Lung (tissue), 12 donors: ENCODE data around the gene PCGF1. TPM values are rescaled to one million over a fixed set of nuclear protein-coding genes. Genes with fewer than 3 reads are reported as not detected.

Experiments
- ATAC-seq: fragments of 200-7000 bp; cut with Tn5 transposase; one replicate; pipeline ENCODE4 v1.9.1; 2020; ENCODE audit warnings: moderate number of reproducible peaks; ENCODE audit not compliant: insufficient read depth, low FRiP score
- DNase-seq, 3 donors: peaks; one replicate each; pipeline ENCODE4 v3.0.0-alpha.2; 2013 to 2017
- H3K27ac ChIP-seq, 2 donors: one replicate each; pipeline ENCODE4 v1.5.1; 2013; ENCODE audit warnings: mild to moderate bottlenecking in 2 of 2, moderate library complexity in 2 of 2, control low read depth in 1 of 2, inconsistent platforms in 1 of 2, low read depth in 1 of 2, low read length in 1 of 2
- H3K27me3 ChIP-seq, 3 donors: one replicate each; pipeline ENCODE4 v1.5.1; 2013; ENCODE audit warnings: low read length in 2 of 3; ENCODE audit not compliant: control insufficient read depth in 3 of 3, insufficient read depth in 3 of 3
- H3K36me3 ChIP-seq, 4 donors: one replicate each; pipeline ENCODE4 v1.5.1; 2013; ENCODE audit warnings: low read length in 4 of 4, mild to moderate bottlenecking in 1 of 4, moderate library complexity in 1 of 4; ENCODE audit not compliant: control insufficient read depth in 4 of 4, insufficient read depth in 4 of 4
- H3K4me1 ChIP-seq, 5 donors: one replicate each; pipeline ENCODE4 v1.5.1; 2013; ENCODE audit warnings: low read length in 5 of 5, mild to moderate bottlenecking in 2 of 5, moderate library complexity in 1 of 5; ENCODE audit not compliant: control insufficient read depth in 5 of 5, insufficient read depth in 5 of 5
- H3K4me3 ChIP-seq: one replicate; pipeline ENCODE4 v1.5.1; 2013; ENCODE audit warnings: mild to moderate bottlenecking, control low read depth, moderate library complexity
- H3K9ac ChIP-seq, 2 donors: one replicate each; pipeline ENCODE4 v1.5.1; 2013; ENCODE audit warnings: low read length in 2 of 2, control low read depth in 1 of 2; ENCODE audit not compliant: insufficient read depth in 1 of 2
- H3K9me3 ChIP-seq, 4 donors: one replicate each; pipeline ENCODE4 v1.5.1; 2013; ENCODE audit warnings: low read length in 3 of 4, mild to moderate bottlenecking in 1 of 4, moderate library complexity in 1 of 4; ENCODE audit not compliant: control insufficient read depth in 4 of 4, insufficient read depth in 3 of 4
- WGBS, 2 donors: extraction: QIAGEN DNeasy Blood & Tissue Kit; methylation state at CpG; one replicate each; pipeline ENCODE4 v1.1.7; 2013; 5-methylcytosine and 5-hydroxymethylcytosine counted together
- polyA plus RNA-seq, 2 donors: library from polyadenylated mRNA; stranded (reverse); fragments of 200-250 nt; gene quantifications; one replicate each; pipeline ENCODE4 v1.2.1, GENCODE V29; 2013
- total RNA-seq, 2 donors: library from RNA; depleted of rRNA in 1 of 2; stranded (reverse); fragments of >200 nt in 1 of 2; gene quantifications; one replicate each; pipeline ENCODE4 v1.2.1, GENCODE V29; 2014 to 2021
- TF ChIP-seq, protein P1 (sequence below): IDR thresholded peaks from 2 replicates; pipeline ENCODE4 v1.5.1; 2012; ENCODE audit warnings: mild to moderate bottlenecking; ENCODE audit errors: control extremely low read depth, extremely low read depth
- donor health status: control.
- donor health status: control.
- donor health status: Bipolar disorder and iron deficiency.
- donor health status: healthy.
- donor health status: DM: yes; HTN: yes; CAD: no.

Gene PCGF1
- total and polyA plus RNA-seq, 4 donors, result 16.7 to 47.8 (median 28.1) TPM

- 17% methylated on average over 29 of the region's 29 CpGs for WGBS, 2 donors
- H3K4me1 ChIP-seq, result peaks cover 8 to 23% (median 11%) of the 10 kb centered on the region in 5 donors
- H3K9ac ChIP-seq, result peak overlapping the region; percentile 84 to 90
- DNase-seq (no peak), ATAC-seq (no peak)
- no peaks in the 10 kb centered on the region for H3K27me3 ChIP-seq
- H3K36me3 ChIP-seq, result peaks cover 14 to 40% (median 35%) of the 10 kb centered on the region in 4 donors
- H3K9me3 ChIP-seq, result no peaks in the 10 kb centered on the region
- H3K4me3 ChIP-seq, result peak overlapping the region; percentile 99
- TF ChIP-seq, protein P1, sequence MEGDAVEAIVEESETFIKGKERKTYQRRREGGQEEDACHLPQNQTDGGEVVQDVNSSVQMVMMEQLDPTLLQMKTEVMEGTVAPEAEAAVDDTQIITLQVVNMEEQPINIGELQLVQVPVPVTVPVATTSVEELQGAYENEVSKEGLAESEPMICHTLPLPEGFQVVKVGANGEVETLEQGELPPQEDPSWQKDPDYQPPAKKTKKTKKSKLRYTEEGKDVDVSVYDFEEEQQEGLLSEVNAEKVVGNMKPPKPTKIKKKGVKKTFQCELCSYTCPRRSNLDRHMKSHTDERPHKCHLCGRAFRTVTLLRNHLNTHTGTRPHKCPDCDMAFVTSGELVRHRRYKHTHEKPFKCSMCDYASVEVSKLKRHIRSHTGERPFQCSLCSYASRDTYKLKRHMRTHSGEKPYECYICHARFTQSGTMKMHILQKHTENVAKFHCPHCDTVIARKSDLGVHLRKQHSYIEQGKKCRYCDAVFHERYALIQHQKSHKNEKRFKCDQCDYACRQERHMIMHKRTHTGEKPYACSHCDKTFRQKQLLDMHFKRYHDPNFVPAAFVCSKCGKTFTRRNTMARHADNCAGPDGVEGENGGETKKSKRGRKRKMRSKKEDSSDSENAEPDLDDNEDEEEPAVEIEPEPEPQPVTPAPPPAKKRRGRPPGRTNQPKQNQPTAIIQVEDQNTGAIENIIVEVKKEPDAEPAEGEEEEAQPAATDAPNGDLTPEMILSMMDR, result no peak
- H3K27ac ChIP-seq, result peak overlapping the region; percentile 87 to 97
These were observed 21.3 kb upstream of the PCGF1 start for GRCh38 chr2:74528600-74529356.

- WGBS, 2 donors, result 97 to 98% methylated on average over 9 of the region's 9 CpGs
- ATAC-seq (no peak), DNase-seq (no peak)
- Histone ChIP-seq H3K27ac (no peak overlapping the region), H3K9me3 (no peaks in the 10 kb centered on the region), H3K27me3 (no peaks in the 10 kb centered on the region), H3K4me3 (no peak overlapping the region), H3K4me1 (peaks cover 8 to 23% (median 11%) of the 10 kb centered on the region in 5 donors), H3K36me3 (peaks cover 12 to 34% (median 30%) of the 10 kb centered on the region in 4 donors), H3K9ac (no peak overlapping the region)
- TF ChIP-seq, protein P1, result no peak
These were observed 20.2 kb upstream of the PCGF1 start for GRCh38 chr2:74527741-74528140.

- Histone ChIP-seq H3K4me3 (no peak overlapping the region), H3K27ac (no peak overlapping the region), H3K27me3 (peaks cover 0 to 4% (median 0%) of the 10 kb centered on the region in 3 donors), H3K4me1 (peaks cover 8 to 23% (median 11%) of the 10 kb centered on the region in 5 donors), H3K9ac (no peak overlapping the region), H3K9me3 (no peaks in the 10 kb centered on the region), H3K36me3 (peaks cover 9 to 26% (median 24%) of the 10 kb centered on the region in 4 donors)
- DNase-seq, result no peak
- TF ChIP-seq, protein P1, result no peak
- ATAC-seq, result no peak
- WGBS, 2 donors, result 96% methylated on average over 11 of the region's 11 CpGs
These were observed 19.2 kb upstream of the PCGF1 start for GRCh38 chr2:74526649-74527230.
